Esophagus muscularis mucosa (tissue), 4 donors: ENCODE measurements around the gene TANGO2. TPM values are rescaled to one million over a fixed set of nuclear protein-coding genes. Genes with fewer than 3 reads are reported as not detected.

Experiments
- DNase-seq: peaks from one replicate; pipeline ENCODE4 v3.0.0-alpha.2; 2017; ENCODE audit errors: extremely low spot score
- H3K27ac ChIP-seq, 4 donors: fragments of 200-600 bp; sonication (generic); replicated peaks in 1 of 4; 1 replicate in 3 of 4; 2 replicates in 1 of 4; pipeline ENCODE4 v1.5.1; 2016 to 2019; ENCODE audit warnings: mild to moderate bottlenecking in 1 of 4
- H3K27me3 ChIP-seq, 4 donors: fragments of 200-600 bp; sonication (generic); one replicate each; pipeline versions ENCODE4 v1.5.1 to v1.6.0; 2016 to 2019
- H3K36me3 ChIP-seq, 4 donors: fragments of 200-600 bp; sonication (generic); one replicate each; pipeline ENCODE4 v1.5.1; 2016 to 2019
- H3K4me1 ChIP-seq, 4 donors: fragments of 200-600 bp; sonication (generic); one replicate each; pipeline ENCODE4 v1.5.1; 2016 to 2019
- H3K4me3 ChIP-seq, 4 donors: fragments of 200-600 bp; sonication (generic); 1 replicate in 2 of 4; 2 replicates in 2 of 4; pipeline ENCODE4 v1.5.1; 2016 to 2019; ENCODE audit warnings: mild to moderate bottlenecking in 4 of 4, moderate library complexity in 1 of 4
- H3K9me3 ChIP-seq, 4 donors: fragments of 200-600 bp; sonication (generic); 1 replicate in 3 of 4; 2 replicates in 1 of 4; pipeline ENCODE4 v1.5.1; 2016 to 2019
- EP300 ChIP-seq: sonication (generic); formaldehyde crosslinking; IDR thresholded peaks from one replicate; pipeline ENCODE4 v1.6.1; 2017; ENCODE audit warnings: antibody characterized with exemption
- POLR2A ChIP-seq: fragments of 450-650 bp; IDR thresholded peaks from one replicate; pipeline ENCODE4 v1.6.1; 2017; ENCODE audit warnings: antibody characterized with exemption, moderate library complexity, mild to moderate bottlenecking, low read depth
- POLR2AphosphoS5 ChIP-seq, 2 donors: sonication (generic); formaldehyde crosslinking; IDR thresholded peaks; one replicate each; pipeline ENCODE4 v1.6.1; 2017; ENCODE audit warnings: antibody characterized with exemption in 2 of 2
- WGBS: methylation state at CpG from one replicate; pipeline ENCODE4 v1.1.5; 2018; 5-methylcytosine and 5-hydroxymethylcytosine counted together
- intact Hi-C: fragments of 100-400 bp; cut with DNase I; formaldehyde crosslinking; loops from one replicate; pipeline ENCODE4 v1.15.1; 2023
- total RNA-seq, 4 donors: library from RNA; depleted of rRNA; stranded (reverse); fragments of >200 nt; gene quantifications; one replicate each; pipeline versions ENCODE4 v1.1.0 to v1.2.1, GENCODE V29; 2016
- TF ChIP-seq, protein P1 (sequence below), 3 experiments: fragments of 200-600 bp in 2 of 3; fragments of 450-650 bp in 1 of 3; sonication (generic) in 2 of 3; IDR thresholded peaks; one replicate each; pipeline ENCODE4 v1.5.1; 2017 to 2019; ENCODE audit warnings: antibody characterized with exemption in 3 of 3, mild to moderate bottlenecking in 2 of 3, moderate library complexity in 1 of 3

The TANGO2 gene
- total RNA-seq, 4 donors from 2014 or later = 37.1 to 44.4 (median 42.3) TPM

DNA sequence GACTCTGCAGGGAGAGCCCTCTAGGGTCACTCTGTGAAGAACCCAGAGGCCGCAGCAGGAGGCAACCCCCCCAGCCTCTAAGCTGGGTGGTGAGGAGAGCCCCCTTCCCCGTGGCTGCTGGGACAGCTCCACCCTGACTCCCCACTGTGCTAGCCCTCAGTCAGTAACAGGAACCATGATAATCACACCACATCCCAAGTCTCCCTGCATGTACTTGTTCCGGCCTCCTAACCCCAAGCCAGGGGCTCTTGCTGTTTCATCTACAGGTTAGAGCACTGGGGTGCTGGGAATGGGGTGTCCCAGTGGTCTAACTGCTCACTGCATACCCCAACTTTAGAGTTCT lies 31.2 kb upstream of the TANGO2 start:
- DNase-seq = no peak
- Histone ChIP-seq H3K27ac (peak overlapping the region in 2 of 4 donors; percentile 55 to 81), H3K9me3 (no peaks in the 10 kb centered on the region), H3K36me3 (no peaks in the 10 kb centered on the region), H3K27me3 (no peaks in the 10 kb centered on the region), H3K4me1 (peaks cover 49 to 68% (median 65%) of the 10 kb centered on the region in 4 donors), H3K4me3 (no peak overlapping the region)
- 100% methylated on average over 1 of the region's 3 CpGs for WGBS
- TF ChIP-seq, protein P1, sequence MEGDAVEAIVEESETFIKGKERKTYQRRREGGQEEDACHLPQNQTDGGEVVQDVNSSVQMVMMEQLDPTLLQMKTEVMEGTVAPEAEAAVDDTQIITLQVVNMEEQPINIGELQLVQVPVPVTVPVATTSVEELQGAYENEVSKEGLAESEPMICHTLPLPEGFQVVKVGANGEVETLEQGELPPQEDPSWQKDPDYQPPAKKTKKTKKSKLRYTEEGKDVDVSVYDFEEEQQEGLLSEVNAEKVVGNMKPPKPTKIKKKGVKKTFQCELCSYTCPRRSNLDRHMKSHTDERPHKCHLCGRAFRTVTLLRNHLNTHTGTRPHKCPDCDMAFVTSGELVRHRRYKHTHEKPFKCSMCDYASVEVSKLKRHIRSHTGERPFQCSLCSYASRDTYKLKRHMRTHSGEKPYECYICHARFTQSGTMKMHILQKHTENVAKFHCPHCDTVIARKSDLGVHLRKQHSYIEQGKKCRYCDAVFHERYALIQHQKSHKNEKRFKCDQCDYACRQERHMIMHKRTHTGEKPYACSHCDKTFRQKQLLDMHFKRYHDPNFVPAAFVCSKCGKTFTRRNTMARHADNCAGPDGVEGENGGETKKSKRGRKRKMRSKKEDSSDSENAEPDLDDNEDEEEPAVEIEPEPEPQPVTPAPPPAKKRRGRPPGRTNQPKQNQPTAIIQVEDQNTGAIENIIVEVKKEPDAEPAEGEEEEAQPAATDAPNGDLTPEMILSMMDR (IDR thresholded peaks at IDR 0.05) = no peak
- TF ChIP-seq EP300 (no peak), POLR2A (no peak), POLR2AphosphoS5 (IDR thresholded peaks at IDR 0.05) (no peak)
- intact Hi-C loops = no loop called here

DNA sequence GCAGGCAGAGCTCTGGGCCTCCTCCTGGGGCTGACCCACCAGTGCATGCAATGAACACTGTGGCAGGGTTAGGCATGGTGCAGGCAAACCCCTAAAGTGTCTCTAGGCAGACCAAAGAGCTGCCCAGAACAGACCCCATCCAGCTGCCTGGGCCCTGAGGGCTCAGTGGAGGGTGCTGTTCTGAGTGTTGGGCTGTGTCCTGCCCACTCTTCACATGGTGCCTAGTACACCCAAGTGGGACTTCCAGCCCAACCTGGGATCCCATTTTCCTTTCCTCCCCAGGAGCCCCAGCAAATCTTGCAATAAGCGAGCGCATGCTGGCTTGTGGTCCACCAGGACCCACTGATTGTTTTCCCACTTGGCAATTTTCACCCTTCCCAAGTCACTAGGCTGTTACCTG lies 30.7 kb upstream of the TANGO2 start:
- intact Hi-C loops = no loop called here
- no peaks in the 10 kb centered on the region for H3K36me3 ChIP-seq
- peak overlapping the region in 3 of 4 donors; percentile 46 to 81 (median 55) for H3K27ac ChIP-seq
- no peak overlapping the region for H3K4me3 ChIP-seq
- H3K27me3 ChIP-seq = no peaks in the 10 kb centered on the region
- peaks cover 44 to 68% (median 64%) of the 10 kb centered on the region in 4 donors for H3K4me1 ChIP-seq
- no peaks in the 10 kb centered on the region for H3K9me3 ChIP-seq
- no peak for DNase-seq
- WGBS = 20% methylated on average over 1 of the region's 2 CpGs
- TF ChIP-seq EP300 = no peak
- no peak for TF ChIP-seq POLR2A
- TF ChIP-seq POLR2AphosphoS5 (IDR thresholded peaks at IDR 0.05) = no peak

DNA sequence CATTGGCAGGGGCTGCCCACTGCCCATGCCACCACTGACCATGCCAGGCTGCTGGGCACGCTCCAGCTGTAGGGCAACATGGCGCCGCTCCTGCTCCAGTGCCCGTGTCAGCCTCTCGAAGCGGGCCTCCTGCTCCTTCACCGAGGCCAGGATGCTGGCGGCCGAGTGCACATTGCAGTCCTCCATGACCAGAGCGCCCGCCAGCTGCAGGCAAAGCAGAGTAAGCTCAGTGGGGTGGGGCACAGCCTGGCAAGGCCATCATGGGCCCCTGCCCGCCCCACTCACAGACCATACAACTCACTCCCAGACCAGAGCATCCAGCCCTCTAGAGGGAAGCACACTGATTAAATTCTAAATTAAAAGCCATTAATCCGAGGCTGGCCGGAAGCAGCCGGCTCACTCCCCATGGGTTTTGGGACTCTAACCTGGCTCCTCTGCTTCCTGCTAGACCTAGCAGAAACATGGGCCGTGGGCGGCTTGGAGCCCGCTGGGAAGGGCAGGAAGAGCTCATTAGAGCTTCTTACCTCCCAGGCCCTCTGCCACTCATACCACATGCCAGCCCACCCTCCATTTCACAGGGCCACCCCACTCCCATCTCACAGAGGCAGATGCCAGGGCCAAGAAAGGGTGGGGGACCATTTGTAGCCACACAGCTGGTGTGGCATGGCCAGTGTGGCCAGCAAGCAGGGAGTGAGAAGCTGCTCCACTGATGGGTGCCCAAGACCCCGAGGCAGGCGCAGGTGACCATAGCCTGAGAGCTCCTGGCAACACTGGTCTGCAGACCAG lies 30.1 kb upstream of the TANGO2 start:
- Histone ChIP-seq H3K4me1 (peaks cover 40 to 68% (median 64%) of the 10 kb centered on the region in 4 donors), H3K9me3 (no peaks in the 10 kb centered on the region), H3K4me3 (no peak overlapping the region), H3K36me3 (no peaks in the 10 kb centered on the region), H3K27me3 (no peaks in the 10 kb centered on the region), H3K27ac (peak overlapping the region; percentile 46 to 81 (median 56))
- TF ChIP-seq POLR2A (no peak), EP300 (no peak), POLR2AphosphoS5 (IDR thresholded peaks at IDR 0.05) (no peak)
- TF ChIP-seq, protein P1 (IDR thresholded peaks at IDR 0.05) = no peak
- DNase-seq = no peak
- intact Hi-C loops = no loop called here
- WGBS = 91% methylated on average over 19 of the region's 20 CpGs

DNA sequence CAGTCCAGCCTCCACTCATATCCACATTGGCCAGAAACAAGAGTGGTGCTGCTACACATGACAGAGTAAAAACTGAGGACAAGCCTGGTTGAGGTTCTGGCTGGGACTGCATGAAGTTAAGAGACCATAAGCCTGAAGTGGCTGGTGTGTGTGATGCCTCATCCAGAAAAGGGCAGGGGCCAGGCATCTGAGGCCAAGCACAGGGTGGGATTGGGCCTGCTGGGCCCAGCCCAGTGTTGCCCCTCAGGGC lies 29.6 kb upstream of the TANGO2 start:
- H3K36me3 ChIP-seq = no peaks in the 10 kb centered on the region
- no peak for DNase-seq
- H3K4me3 ChIP-seq = no peak overlapping the region
- no peaks in the 10 kb centered on the region for H3K27me3 ChIP-seq
- H3K4me1 ChIP-seq = peaks cover 35 to 68% (median 64%) of the 10 kb centered on the region in 4 donors
- intact Hi-C loops = no loop called here
- TF ChIP-seq POLR2A (no peak), POLR2AphosphoS5 (IDR thresholded peaks at IDR 0.05) (no peak), EP300 (no peak)
- TF ChIP-seq, protein P1 (IDR thresholded peaks at IDR 0.05) = no peak
- peak overlapping the region; percentile 46 to 81 (median 56) for H3K27ac ChIP-seq
- H3K9me3 ChIP-seq = no peaks in the 10 kb centered on the region

DNA sequence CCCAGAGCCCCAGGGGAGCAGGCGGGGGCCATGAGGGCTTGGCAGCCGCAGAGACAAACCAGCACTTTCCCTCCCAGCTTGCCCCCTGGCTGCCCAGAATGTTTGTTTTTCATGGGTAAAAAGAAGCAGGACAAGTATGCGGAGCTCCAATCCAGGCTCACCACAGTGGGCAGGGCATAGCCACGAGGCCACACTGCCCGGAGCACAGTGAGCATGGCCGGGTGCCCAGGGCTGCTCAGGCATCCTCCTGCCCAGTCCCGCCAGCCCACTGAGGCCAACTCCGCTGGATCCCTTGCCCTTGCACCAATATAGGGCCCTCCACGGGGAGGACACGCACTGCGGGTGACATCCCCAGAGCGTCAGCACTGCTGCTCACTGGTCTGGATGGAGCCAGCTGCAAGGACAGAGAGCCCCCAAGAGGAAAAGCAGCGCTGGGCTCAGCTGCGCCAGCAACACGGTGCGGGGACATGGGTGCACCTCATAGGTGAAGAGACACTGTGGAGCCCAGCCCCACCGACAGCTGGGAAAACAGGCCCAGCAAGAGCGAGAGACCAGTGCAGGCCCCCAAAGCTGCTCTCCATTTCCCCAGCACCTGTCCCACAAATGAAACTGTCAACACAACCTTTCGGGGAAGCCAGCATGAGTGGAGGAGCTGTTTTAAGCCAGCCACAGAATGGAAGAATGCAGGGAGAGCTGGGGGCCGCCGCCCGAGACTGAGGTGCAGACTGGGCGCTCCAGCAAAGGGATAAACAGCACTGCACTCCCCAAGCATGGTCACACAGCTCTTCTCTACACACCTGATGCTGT lies 29.1 kb upstream of the TANGO2 start:
- WGBS = 93% methylated on average over 5 of the region's 23 CpGs
- TF ChIP-seq EP300 (no peak), POLR2A (no peak), POLR2AphosphoS5 (IDR thresholded peaks at IDR 0.05) (no peak)
- TF ChIP-seq, protein P1 (IDR thresholded peaks at IDR 0.05) = no peak
- DNase-seq = no peak
- H3K4me1 ChIP-seq = peaks cover 34 to 69% (median 64%) of the 10 kb centered on the region in 4 donors
- intact Hi-C loops = no loop called here
- no peaks in the 10 kb centered on the region for H3K27me3 ChIP-seq
- H3K36me3 ChIP-seq = no peaks in the 10 kb centered on the region
- no peaks in the 10 kb centered on the region for H3K9me3 ChIP-seq
- H3K4me3 ChIP-seq = no peak overlapping the region
- H3K27ac ChIP-seq = peak overlapping the region; percentile 46 to 81 (median 56)
